NCI-H2171 (cell line): ENCODE data around the gene CYP2S1.
"Not testable (repeated sequence)": the region's sequence is repeated elsewhere in the genome, so short reads cannot be mapped to it uniquely, and the experiment has no call there.

ENCODE experiments used
- DNase-seq: peaks from one replicate; lab custom pipeline; 2025; lab: John Stamatoyannopoulos, UW

Gene CYP2S1

GRCh38 chr19:41194157-41194552 is 1.1 kb downstream of the CYP2S1 start:
- DNase-seq: no peak

DNA sequence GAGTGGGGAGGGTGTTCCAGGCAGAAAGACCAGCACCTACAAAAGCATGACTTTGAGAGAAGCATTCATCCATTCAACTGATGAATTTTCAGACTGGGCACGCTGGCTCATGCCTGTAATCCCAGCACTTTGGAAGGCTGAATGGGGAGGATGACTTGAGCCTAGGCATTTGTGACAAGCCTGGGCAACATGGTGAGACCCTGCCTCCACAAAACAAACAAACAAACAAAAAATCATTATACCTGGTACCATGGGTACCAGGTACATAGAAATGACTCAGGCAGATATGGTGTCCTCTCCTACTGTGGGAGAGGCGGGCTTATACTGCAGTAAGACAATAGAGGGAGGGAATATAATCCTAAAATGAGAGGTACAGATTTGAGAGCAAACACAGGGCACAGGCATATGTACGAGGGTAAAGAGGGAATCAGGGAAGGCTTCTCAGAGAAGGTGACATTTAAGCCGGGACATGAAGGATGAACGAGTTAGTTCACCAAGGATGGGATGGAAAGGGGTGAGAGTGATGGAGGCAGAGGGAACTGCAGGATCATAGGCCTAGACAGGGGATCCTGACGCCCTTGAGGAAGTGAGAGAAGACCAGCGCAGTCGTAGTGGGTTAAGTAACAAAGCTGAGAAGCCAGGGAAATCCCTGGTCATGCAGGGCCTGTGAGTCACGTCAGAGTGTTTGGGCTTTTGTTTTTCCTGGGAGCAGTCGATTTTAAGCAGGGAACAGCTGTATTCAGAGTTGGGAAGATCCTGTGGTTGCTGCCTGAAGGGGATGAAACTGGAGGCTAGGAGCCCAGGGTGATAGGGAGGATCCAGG is 2.9 kb downstream of the CYP2S1 start:
- DNase-seq: no peak

DNA sequence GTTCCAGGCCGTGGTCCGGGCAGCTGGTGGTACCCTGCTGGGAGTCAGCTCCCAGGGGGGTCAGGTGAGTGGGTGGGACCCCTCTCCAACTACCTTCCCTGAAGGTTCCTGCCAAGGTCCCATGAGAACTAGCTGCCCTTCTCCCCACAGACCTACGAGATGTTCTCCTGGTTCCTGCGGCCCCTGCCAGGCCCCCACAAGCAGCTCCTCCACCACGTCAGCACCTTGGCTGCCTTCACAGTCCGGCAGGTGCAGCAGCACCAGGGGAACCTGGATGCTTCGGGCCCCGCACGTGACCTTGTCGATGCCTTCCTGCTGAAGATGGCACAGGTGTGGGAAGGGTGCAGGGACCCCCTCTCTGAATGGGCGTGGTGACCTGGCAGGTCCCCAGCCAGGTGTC is 5.5 kb downstream of the CYP2S1 start:
- no peak for DNase-seq

- DNase-seq: no peak
These were observed 10.4 kb downstream of the CYP2S1 start for GRCh38 chr19:41203371-41203770.

- not testable (repeated sequence) for DNase-seq
These were observed 11.3 kb downstream of the CYP2S1 start for GRCh38 chr19:41204338-41204737.

- DNase-seq: no peak
These were observed 13.0 kb downstream of the CYP2S1 start for GRCh38 chr19:41205995-41206394.

- DNase-seq: no peak
These were observed 13.4 kb downstream of the CYP2S1 start for GRCh38 chr19:41206456-41206855.

GRCh38 chr19:41206926-41207750 is 14.1 kb downstream of the CYP2S1 start:
- no peak for DNase-seq

DNA sequence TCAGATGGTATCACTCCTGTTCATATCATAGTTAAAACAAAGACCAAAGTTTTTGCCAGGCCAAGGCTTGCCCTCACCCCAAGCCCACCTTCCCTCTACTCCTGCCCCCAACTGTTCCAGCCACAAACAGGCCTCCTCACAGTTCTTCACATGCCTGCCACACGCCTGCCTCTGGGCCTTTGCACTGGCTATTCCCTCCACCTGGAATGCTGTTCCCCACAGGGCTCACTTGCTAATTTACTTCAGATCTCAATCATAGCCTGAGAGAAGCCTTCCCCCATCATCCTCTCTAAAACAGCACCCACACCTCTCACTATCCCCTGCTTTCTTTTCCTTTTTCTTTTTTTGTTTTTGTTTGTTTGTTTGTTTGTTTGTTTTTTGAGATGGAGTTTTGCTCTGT is 21.1 kb downstream of the CYP2S1 start:
- DNase-seq: no peak

- DNase-seq: no peak
These were observed 24.7 kb downstream of the CYP2S1 start for GRCh38 chr19:41217741-41218140.

DNA sequence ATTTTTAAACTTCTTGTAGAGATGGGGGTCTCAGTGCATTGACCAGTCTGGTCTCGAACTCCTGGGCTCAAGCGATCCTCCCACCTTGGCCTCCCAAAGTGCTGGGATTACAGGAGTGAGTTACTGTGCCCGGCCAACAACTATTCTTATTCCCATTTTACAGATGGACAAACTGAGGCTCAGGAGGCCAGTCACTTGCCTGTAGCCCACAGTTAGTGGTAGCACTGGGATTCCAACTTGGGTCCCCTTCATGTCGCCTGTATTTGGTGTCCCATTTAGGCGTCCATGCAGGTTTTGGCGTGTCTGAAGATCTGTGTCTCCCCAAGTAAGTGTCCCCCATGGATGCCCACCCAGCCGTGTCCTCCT is 25.2 kb downstream of the CYP2S1 start:
- no peak for DNase-seq

- DNase-seq: no peak
These were observed 25.8 kb downstream of the CYP2S1 start, which contains the start of gene AXL for GRCh38 chr19:41218615-41219507. Gene AXL (plus strand): TSS chr19:41219223. CDS start chr19:41219393, 170 bp downstream.

DNA sequence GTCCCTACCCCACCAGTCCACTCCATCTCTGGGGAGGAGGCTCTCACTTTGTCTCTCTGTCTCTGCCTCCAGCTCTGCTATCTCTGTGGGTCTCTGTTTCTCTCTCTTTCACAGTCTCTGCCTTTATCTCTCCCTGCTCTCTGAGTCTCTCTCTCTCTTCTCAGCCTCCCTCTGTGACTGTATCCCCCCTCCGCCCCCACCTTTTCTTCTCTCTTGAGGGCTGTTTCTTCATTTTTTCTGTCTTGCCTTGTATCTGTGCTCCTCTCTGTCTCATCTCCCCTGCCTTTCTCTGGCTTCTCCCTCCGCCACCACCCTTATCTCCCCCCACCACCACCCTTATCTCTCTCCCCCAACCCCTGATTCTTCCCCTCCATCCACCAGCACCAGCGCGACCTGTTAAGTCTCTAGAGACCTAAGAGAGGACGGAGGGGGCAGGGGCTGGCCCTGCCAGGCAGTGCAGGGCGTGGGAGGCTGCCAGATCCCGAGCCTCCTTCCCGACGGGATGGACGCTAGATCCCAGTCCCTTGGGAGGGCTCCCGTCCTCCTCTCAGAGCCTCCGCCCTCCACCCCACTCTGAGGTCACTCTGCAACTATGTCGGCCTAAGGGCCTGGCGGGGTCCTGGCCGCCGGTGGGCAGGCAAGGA is 27.0 kb downstream of the CYP2S1 start:
- no peak for DNase-seq

GRCh38 chr19:41220811-41221210 is 27.8 kb downstream of the CYP2S1 start:
- no peak for DNase-seq

DNA sequence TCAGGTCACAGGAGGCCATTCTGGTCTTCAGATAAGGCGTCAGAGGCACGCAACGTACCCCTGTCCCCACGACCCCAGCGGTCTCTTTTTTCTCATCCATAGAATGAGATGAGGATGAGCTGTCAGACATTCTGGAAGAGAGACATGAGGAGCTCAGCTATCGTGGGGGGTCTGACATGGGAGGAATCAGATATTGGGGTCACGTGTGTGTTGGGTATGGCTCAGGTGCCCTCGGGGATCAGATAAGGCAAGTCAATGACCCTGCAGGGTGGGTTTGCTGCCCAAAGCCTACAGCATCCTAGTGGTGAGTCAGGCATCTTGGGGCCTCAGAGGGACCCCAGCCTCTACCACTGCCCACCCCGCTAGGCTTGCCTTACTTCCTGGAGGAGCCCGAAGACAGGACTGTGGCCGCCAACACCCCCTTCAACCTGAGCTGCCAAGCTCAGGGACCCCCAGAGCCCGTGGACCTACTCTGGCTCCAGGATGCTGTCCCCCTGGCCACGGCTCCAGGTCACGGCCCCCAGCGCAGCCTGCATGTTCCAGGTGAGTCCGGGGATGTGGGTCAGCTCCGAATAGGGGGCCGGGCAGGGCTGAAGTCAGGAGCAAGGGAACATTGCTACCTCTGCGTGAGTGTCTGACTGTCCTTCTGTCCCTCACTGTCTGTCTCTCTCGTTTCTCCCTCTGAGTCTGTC is 28.6 kb downstream of the CYP2S1 start:
- no peak for DNase-seq

GRCh38 chr19:41222240-41222639 is 29.2 kb downstream of the CYP2S1 start:
- no peak for DNase-seq

GRCh38 chr19:41223431-41224234 is 30.6 kb downstream of the CYP2S1 start:
- no peak for DNase-seq

DNA sequence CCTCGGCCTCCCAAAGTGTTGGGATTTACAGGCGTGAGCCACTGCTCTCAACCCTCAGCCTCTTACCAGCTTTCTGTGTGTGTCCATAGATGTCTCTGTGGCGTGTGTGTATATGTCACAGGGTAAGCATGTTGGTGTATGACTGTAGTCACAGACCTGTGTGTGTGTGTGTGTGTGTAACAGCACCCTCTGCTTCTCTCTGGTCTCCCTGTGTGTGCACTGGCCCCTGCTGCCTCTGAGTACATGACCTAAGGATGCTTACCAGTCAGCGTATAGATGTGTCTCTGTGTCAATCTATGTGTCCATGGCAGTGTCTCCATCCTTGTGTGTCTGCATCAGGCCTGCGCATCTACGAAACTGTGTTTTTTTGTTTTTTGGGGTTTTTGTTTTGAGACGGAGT is 31.6 kb downstream of the CYP2S1 start:
- DNase-seq: no peak

DNA sequence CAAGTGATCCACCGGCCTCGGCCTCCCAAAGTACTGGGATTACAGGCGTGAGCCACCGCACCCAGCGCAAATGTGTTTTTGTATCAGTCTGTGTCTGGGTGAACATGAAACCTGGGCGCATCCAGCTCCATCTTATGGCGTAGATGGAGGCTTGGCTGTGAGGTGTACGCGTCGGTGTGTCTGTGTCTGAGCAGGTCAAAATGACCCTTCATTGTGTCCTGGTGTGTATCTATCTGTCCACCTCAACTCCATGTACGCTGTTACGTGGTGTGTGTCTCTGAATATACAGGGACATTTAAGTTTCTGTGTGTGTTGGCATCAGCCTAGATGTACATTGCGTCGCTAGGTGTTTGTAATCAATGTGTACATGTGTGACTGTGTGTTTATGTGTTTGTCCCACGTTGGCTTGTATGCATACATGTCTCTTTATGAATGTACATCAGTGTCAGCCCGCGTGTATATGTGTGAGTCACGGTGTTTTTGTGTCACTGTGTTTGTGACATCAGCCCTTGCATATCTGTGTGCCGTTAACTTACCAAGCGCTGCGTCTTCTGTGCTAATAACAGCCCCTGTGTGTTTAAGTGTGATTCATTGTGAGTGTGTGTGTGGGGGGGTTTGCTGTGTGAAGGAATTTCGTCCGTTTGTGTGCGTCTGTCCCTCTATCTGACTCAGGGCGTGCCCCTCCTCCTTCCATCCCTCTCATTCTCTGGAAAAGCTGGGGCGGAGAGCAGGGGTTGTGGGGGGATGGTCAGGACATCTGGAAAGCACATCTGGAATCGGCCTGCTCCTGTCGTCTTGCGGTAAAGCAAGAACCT is 32.4 kb downstream of the CYP2S1 start:
- DNase-seq: no peak
